Suprapubic skin (tissue), 4 donors: ENCODE measurements around the gene CCBE1. TPM values are rescaled to one million over a fixed set of nuclear protein-coding genes. Genes with fewer than 3 reads are reported as not detected.

Source experiments
- DNase-seq, 2 donors: peaks; one replicate each; pipeline ENCODE4 v3.0.0-alpha.2; 2019; ENCODE audit warnings: low spot score in 2 of 2
- H3K27ac ChIP-seq: fragments of 200-600 bp; sonication (generic); one replicate; pipeline ENCODE4 v1.5.1; 2019
- H3K27me3 ChIP-seq: fragments of 200-600 bp; sonication (generic); one replicate; pipeline ENCODE4 v1.5.1; 2019
- H3K36me3 ChIP-seq: fragments of 200-600 bp; sonication (generic); one replicate; pipeline ENCODE4 v1.5.1; 2019
- H3K4me1 ChIP-seq: fragments of 200-600 bp; sonication (generic); one replicate; pipeline ENCODE4 v1.5.1; 2019
- H3K4me3 ChIP-seq: fragments of 200-600 bp; sonication (generic); one replicate; pipeline ENCODE4 v1.5.1; 2019; ENCODE audit warnings: mild to moderate bottlenecking
- H3K9me3 ChIP-seq: fragments of 200-600 bp; sonication (generic); one replicate; pipeline ENCODE4 v1.5.1; 2019
- EP300 ChIP-seq: sonication (generic); formaldehyde crosslinking; IDR thresholded peaks from one replicate; pipeline ENCODE4 v1.6.1; 2017; ENCODE audit warnings: antibody characterized with exemption
- POLR2A ChIP-seq, 2 donors: fragments of 450-650 bp; IDR thresholded peaks; one replicate each; pipeline ENCODE4 v1.6.1; 2017; ENCODE audit warnings: antibody characterized with exemption in 2 of 2, mild to moderate bottlenecking in 2 of 2, moderate library complexity in 2 of 2
- POLR2AphosphoS5 ChIP-seq, 3 donors: sonication (generic); formaldehyde crosslinking; IDR thresholded peaks; one replicate each; pipeline ENCODE4 v1.6.1; 2017; ENCODE audit warnings: antibody characterized with exemption in 3 of 3
- WGBS: methylation state at CpG from one replicate; pipeline ENCODE4 v1.1.5; 2018; 5-methylcytosine and 5-hydroxymethylcytosine counted together
- total RNA-seq, 4 donors: library from RNA; depleted of rRNA; stranded (reverse); fragments of >200 nt; gene quantifications; one replicate each; pipeline ENCODE4 v1.1.0, GENCODE V29; 2016
- TF ChIP-seq, protein P1 (sequence below), 2 donors: fragments of 200-600 bp in 1 of 2; fragments of 450-650 bp in 1 of 2; sonication (generic) in 1 of 2; IDR thresholded peaks; one replicate each; pipeline ENCODE4 v1.5.1; 2016 to 2019; ENCODE audit warnings: antibody characterized with exemption in 2 of 2, mild to moderate bottlenecking in 1 of 2, moderate library complexity in 1 of 2

CCBE1 gene
- total RNA-seq, 4 donors from 2014 or later, result 0.81 to 3.7 (median 1.7) TPM

DNA sequence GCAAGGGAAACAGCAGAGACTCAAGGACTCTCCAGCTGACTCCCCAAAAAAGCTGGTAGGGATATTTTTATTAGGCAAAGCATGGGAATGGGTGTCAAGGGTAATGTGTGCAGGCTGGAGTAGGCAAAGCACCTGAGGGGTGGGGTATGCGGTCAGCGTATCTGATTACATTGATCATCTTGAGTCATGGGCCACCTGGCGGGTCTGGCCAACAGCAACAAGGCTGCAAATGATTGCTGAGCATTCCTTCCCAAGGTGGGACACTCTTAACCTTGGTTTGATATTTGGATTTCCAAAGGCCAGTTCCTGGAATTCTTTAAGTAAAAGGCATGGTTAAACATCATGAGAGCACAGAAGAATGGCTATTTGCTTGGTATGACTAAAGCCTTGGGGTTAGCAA is 32.6 kb upstream of the CCBE1 start:
- Histone ChIP-seq H3K4me3 (no peak overlapping the region), H3K36me3 (no peaks in the 10 kb centered on the region), H3K9me3 (no peaks in the 10 kb centered on the region), H3K27ac (no peak overlapping the region), H3K27me3 (no peaks in the 10 kb centered on the region), H3K4me1 (no peaks in the 10 kb centered on the region)
- WGBS, result 98% methylated on average over 3 of the region's 3 CpGs
- DNase-seq, result no peak
- no peak for TF ChIP-seq POLR2AphosphoS5 (IDR thresholded peaks at IDR 0.05)
- TF ChIP-seq EP300, result no peak
- TF ChIP-seq, protein P1, sequence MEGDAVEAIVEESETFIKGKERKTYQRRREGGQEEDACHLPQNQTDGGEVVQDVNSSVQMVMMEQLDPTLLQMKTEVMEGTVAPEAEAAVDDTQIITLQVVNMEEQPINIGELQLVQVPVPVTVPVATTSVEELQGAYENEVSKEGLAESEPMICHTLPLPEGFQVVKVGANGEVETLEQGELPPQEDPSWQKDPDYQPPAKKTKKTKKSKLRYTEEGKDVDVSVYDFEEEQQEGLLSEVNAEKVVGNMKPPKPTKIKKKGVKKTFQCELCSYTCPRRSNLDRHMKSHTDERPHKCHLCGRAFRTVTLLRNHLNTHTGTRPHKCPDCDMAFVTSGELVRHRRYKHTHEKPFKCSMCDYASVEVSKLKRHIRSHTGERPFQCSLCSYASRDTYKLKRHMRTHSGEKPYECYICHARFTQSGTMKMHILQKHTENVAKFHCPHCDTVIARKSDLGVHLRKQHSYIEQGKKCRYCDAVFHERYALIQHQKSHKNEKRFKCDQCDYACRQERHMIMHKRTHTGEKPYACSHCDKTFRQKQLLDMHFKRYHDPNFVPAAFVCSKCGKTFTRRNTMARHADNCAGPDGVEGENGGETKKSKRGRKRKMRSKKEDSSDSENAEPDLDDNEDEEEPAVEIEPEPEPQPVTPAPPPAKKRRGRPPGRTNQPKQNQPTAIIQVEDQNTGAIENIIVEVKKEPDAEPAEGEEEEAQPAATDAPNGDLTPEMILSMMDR (IDR thresholded peaks at IDR 0.05), result no peak
- TF ChIP-seq POLR2A (IDR thresholded peaks at IDR 0.05), result no peak

DNA sequence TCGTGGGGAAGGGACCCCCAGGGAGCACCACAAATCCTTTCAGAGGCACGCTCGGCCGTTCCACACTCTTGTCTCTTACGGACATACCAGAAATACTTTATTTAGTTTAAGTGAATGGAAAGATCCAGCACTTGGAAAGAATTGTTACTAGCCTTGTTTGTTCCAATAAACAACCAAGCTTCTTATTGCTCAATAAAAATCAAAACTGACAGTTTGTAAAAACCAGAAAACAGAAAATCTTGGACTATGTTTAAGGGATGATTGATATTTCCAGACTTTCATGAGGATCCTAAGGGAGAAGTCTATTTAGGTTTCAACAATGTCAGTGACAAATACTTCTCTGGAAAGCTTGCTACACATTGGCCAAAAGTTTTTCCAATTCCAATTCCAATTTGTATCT is 31.6 kb upstream of the CCBE1 start:
- no peaks in the 10 kb centered on the region for H3K9me3 ChIP-seq
- H3K4me1 ChIP-seq, result no peaks in the 10 kb centered on the region
- TF ChIP-seq, protein P1 (IDR thresholded peaks at IDR 0.05), result no peak
- TF ChIP-seq POLR2A (IDR thresholded peaks at IDR 0.05), result no peak
- TF ChIP-seq POLR2AphosphoS5 (IDR thresholded peaks at IDR 0.05), result no peak
- TF ChIP-seq EP300, result no peak
- no peaks in the 10 kb centered on the region for H3K36me3 ChIP-seq
- 58% methylated on average over 5 of the region's 5 CpGs for WGBS
- DNase-seq, result no peak
- H3K27ac ChIP-seq, result no peak overlapping the region
- no peak overlapping the region for H3K4me3 ChIP-seq
- H3K27me3 ChIP-seq, result no peaks in the 10 kb centered on the region

DNA sequence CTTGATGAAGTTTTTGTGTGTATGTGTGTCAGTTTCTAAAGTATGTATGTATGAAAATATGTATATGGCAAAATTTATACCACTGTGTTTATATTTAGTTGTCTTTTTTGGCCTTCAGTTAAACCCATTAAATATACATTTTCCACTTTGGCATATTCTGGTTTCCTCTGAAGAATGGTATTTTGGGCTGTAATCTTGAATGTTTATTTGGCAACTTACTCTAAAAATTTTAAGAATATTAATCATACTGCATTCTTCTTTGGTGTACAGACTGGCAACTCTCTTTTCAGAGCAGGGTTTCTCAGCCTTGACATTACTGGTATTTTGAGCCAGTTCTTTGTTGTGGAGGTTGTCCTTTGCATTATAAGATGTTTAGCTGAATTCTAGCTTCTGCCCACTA is 27.9 kb upstream of the CCBE1 start:
- no peak for DNase-seq

DNA sequence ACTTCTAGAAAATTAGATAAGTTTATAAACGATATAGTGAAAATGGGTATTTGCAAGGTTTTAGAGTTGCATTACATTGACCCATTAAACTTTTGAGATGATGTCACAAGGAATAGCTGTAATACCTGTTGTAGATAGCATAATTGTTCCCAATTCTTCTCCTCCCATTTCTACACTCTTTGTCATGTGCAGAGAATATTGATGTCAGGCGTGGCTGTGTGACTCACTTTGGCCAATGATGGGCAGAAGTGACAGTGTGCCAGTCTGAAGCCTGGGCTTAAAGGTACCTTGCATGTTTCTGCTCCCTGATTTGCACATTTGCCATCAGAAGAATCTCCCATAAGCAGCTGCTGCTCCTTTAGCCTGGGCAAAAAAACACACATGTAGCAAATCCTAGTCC is 26.9 kb upstream of the CCBE1 start:
- WGBS, result 80% methylated on average over 2 of the region's 2 CpGs
- no peak for DNase-seq
- Histone ChIP-seq H3K27me3 (no peaks in the 10 kb centered on the region), H3K4me3 (no peak overlapping the region), H3K36me3 (no peaks in the 10 kb centered on the region), H3K4me1 (no peaks in the 10 kb centered on the region), H3K27ac (no peak overlapping the region), H3K9me3 (no peaks in the 10 kb centered on the region)
- TF ChIP-seq, protein P1 (IDR thresholded peaks at IDR 0.05), result no peak
- TF ChIP-seq POLR2AphosphoS5 (IDR thresholded peaks at IDR 0.05) (no peak), EP300 (no peak), POLR2A (IDR thresholded peaks at IDR 0.05) (no peak)

More for the DNA sequence above, 27.9 kb upstream of the CCBE1 start:
- Histone ChIP-seq H3K4me3 (no peak overlapping the region), H3K9me3 (no peaks in the 10 kb centered on the region), H3K4me1 (no peaks in the 10 kb centered on the region), H3K27me3 (no peaks in the 10 kb centered on the region), H3K36me3 (no peaks in the 10 kb centered on the region), H3K27ac (no peak overlapping the region)
- TF ChIP-seq POLR2A (IDR thresholded peaks at IDR 0.05) (no peak), POLR2AphosphoS5 (IDR thresholded peaks at IDR 0.05) (no peak), EP300 (no peak)
- TF ChIP-seq, protein P1 (IDR thresholded peaks at IDR 0.05), result no peak

DNA sequence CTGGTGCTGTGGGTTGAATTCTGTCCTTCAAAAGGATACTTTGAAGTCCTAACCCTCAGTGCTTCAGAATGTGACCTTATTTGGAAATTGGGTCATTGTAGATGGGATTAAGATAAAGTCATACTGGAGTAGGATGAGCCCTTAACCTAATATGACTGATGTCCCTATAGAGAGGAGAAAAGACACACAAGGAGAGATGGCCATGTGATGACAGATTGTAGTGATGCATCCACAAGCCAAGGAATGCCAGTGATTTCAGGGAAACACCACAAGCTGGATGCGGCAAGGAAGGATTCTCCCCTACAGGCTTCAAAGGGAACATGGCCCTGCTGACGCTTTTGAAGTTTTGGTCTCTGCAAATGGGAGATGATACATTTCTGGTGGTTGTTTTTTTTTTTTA is 24.7 kb upstream of the CCBE1 start:
- WGBS, result 95% methylated on average over 2 of the region's 2 CpGs
- Histone ChIP-seq H3K4me1 (no peaks in the 10 kb centered on the region), H3K27ac (no peak overlapping the region), H3K36me3 (no peaks in the 10 kb centered on the region), H3K4me3 (no peak overlapping the region), H3K9me3 (no peaks in the 10 kb centered on the region), H3K27me3 (no peaks in the 10 kb centered on the region)
- no peak for DNase-seq
- TF ChIP-seq, protein P1 (IDR thresholded peaks at IDR 0.05), result no peak
- TF ChIP-seq POLR2AphosphoS5 (IDR thresholded peaks at IDR 0.05), result no peak
- TF ChIP-seq EP300, result no peak
- no peak for TF ChIP-seq POLR2A (IDR thresholded peaks at IDR 0.05)
